GM18858 (cell line): ENCODE results near the gene PPIAL4G.
"Not testable (repeated sequence)": the region's sequence is repeated elsewhere in the genome, so short reads cannot be mapped to it uniquely, and the experiment has no call there.

ENCODE experiments used
- ATAC-seq: cut with Tn5 transposase; IDR thresholded peaks from one replicate; pipeline ENCODE4 v1.9.1; 2021; ENCODE audit not compliant: unreplicated experiment

The PPIAL4G gene

GRCh38 chr1:148483029-148483428 is at the start of gene PPIAL4G:
PPIAL4G (minus strand) TSS chr1:148483302; CDS start chr1:148483252, 50 bp downstream.
- not testable (repeated sequence) for ATAC-seq

- not testable (repeated sequence) for ATAC-seq
Observed at GRCh38 chr1:148532158-148532557, 49.1 kb upstream of the PPIAL4G start.

- not testable (repeated sequence) for ATAC-seq
Observed at GRCh38 chr1:148529101-148529567, 46.0 kb upstream of the PPIAL4G start.

GRCh38 chr1:148528591-148528990 is 45.5 kb upstream of the PPIAL4G start:
- ATAC-seq, result not testable (repeated sequence)

GRCh38 chr1:148526587-148526986 is 43.5 kb upstream of the PPIAL4G start:
- not testable (repeated sequence) for ATAC-seq

- not testable (repeated sequence) for ATAC-seq
Observed at GRCh38 chr1:148523205-148524144, 40.4 kb upstream of the PPIAL4G start.

GRCh38 chr1:148522561-148523204 is 39.6 kb upstream of the PPIAL4G start:
- ATAC-seq, result peak; percentile 72

- peak; percentile 46 for ATAC-seq
Observed at GRCh38 chr1:148522072-148522471, 39.0 kb upstream of the PPIAL4G start.

GRCh38 chr1:148514310-148514709 is 31.2 kb upstream of the PPIAL4G start:
- not testable (repeated sequence) for ATAC-seq

- ATAC-seq, result not testable (repeated sequence)
Observed at GRCh38 chr1:148512571-148513184, 29.6 kb upstream of the PPIAL4G start.

- ATAC-seq, result not testable (repeated sequence)
Observed at GRCh38 chr1:148493933-148494332, 10.8 kb upstream of the PPIAL4G start.

GRCh38 chr1:148481134-148481533 is 2.0 kb downstream of the PPIAL4G start:
- not testable (repeated sequence) for ATAC-seq

GRCh38 chr1:148459694-148460093 is 23.4 kb downstream of the PPIAL4G start:
- not testable (repeated sequence) for ATAC-seq

GRCh38 chr1:148458901-148459581 is 24.1 kb downstream of the PPIAL4G start:
- ATAC-seq, result not testable (repeated sequence)

GRCh38 chr1:148458398-148458797 is 24.7 kb downstream of the PPIAL4G start:
- ATAC-seq, result not testable (repeated sequence)

GRCh38 chr1:148452845-148453244 is 30.3 kb downstream of the PPIAL4G start:
- not testable (repeated sequence) for ATAC-seq

GRCh38 chr1:148439654-148440325 is 43.3 kb downstream of the PPIAL4G start:
- not testable (repeated sequence) for ATAC-seq

GRCh38 chr1:148435406-148435805 is 47.7 kb downstream of the PPIAL4G start:
- ATAC-seq, result no peak

GRCh38 chr1:148434832-148435231 is 48.3 kb downstream of the PPIAL4G start:
- no peak for ATAC-seq

- not testable (repeated sequence) for ATAC-seq
Observed at GRCh38 chr1:148432916-148433317, 50.2 kb downstream of the PPIAL4G start.
